ENCODE results near the gene PLCH2. TPM values are rescaled to one million over a fixed set of nuclear protein-coding genes. Genes with fewer than 3 reads are reported as not detected.

PLCH2 gene
- 1 to 10 TPM; 2.0 to 3.8 TPM for total RNA-seq

GRCh38 chr1:2476061-2476999 lies at the start of gene PLCH2:
TSS of gene PLCH2 (plus strand) at chr1:2476289. CDS start at chr1:2476589, 300 bp downstream.
- no peaks in the 10 kb centered on the region for H3K9me3 ChIP-seq
- no peak within 1 kb of the TSS for H3K27ac ChIP-seq
- intact Hi-C loops (cut with DNase I): no loop called here
- no peaks in the 10 kb centered on the region for H3K36me3 ChIP-seq
- DNase-seq: no peak
- H3K4me1 ChIP-seq: peaks cover 8% of the 10 kb centered on the region
- TF ChIP-seq CTCF (IDR thresholded peaks at IDR 0.05): no peak
- H3K27me3 ChIP-seq: no peaks in the 10 kb centered on the region
- H3K9ac ChIP-seq (ENCODE audit: low read depth in 2 of 2, low read length in 2 of 2): no peak within 1 kb of the TSS
- H3K4me3 ChIP-seq: no peak within 1 kb of the TSS

- Histone ChIP-seq H3K4me3 (no peak overlapping the region), H3K27ac (no peak overlapping the region), H3K4me1 (no peaks in the 10 kb centered on the region), H3K9me3 (no peaks in the 10 kb centered on the region), H3K9ac (ENCODE audit: low read depth in 2 of 2, low read length in 2 of 2) (no peak overlapping the region), H3K36me3 (no peaks in the 10 kb centered on the region), H3K27me3 (no peaks in the 10 kb centered on the region)
- TF ChIP-seq CTCF (IDR thresholded peaks at IDR 0.05): no peak
- intact Hi-C loops (cut with DNase I): loop anchor here (10.0 kb wide), 1 partner anchor 218 kb away; no protein-coding TSS in a partner anchor
- no peak for DNase-seq
Observed at GRCh38 chr1:2426540-2426939, 49.5 kb upstream of the PLCH2 start.

- no peaks in the 10 kb centered on the region for H3K27me3 ChIP-seq
- TF ChIP-seq CTCF (IDR thresholded peaks at IDR 0.05): no peak
- no peaks in the 10 kb centered on the region for H3K36me3 ChIP-seq
- H3K9me3 ChIP-seq: no peaks in the 10 kb centered on the region
- no peak overlapping the region for H3K9ac ChIP-seq (ENCODE audit: low read depth in 2 of 2, low read length in 2 of 2)
- no peak overlapping the region for H3K4me3 ChIP-seq
- H3K4me1 ChIP-seq: no peaks in the 10 kb centered on the region
- intact Hi-C loops (cut with DNase I): loop anchor here (10.0 kb wide), 1 partner anchor 218 kb away; no protein-coding TSS in a partner anchor
- no peak overlapping the region for H3K27ac ChIP-seq
- DNase-seq: no peak
Observed at GRCh38 chr1:2427051-2427450, 49.0 kb upstream of the PLCH2 start.

GRCh38 chr1:2427976-2428375 lies 48.1 kb upstream of the PLCH2 start:
- intact Hi-C loops (cut with DNase I): loop anchor here (10.0 kb wide), 1 partner anchor 217 kb away; no protein-coding TSS in a partner anchor
- no peak overlapping the region for H3K27ac ChIP-seq
- H3K27me3 ChIP-seq: no peaks in the 10 kb centered on the region
- DNase-seq: no peak
- no peak overlapping the region for H3K9ac ChIP-seq (ENCODE audit: low read depth in 2 of 2, low read length in 2 of 2)
- TF ChIP-seq CTCF (IDR thresholded peaks at IDR 0.05): no peak
- no peaks in the 10 kb centered on the region for H3K9me3 ChIP-seq
- H3K4me3 ChIP-seq: no peak overlapping the region
- H3K4me1 ChIP-seq: no peaks in the 10 kb centered on the region
- no peaks in the 10 kb centered on the region for H3K36me3 ChIP-seq

- Histone ChIP-seq H3K4me1 (no peaks in the 10 kb centered on the region), H3K9ac (ENCODE audit: low read depth in 2 of 2, low read length in 2 of 2) (no peak overlapping the region), H3K9me3 (no peaks in the 10 kb centered on the region), H3K36me3 (no peaks in the 10 kb centered on the region), H3K27ac (no peak overlapping the region), H3K4me3 (no peak overlapping the region), H3K27me3 (no peaks in the 10 kb centered on the region)
- intact Hi-C loops (cut with DNase I): loop anchor here (10.0 kb wide), 1 partner anchor 216 kb away; no protein-coding TSS in a partner anchor
- DNase-seq: no peak
- no peak for TF ChIP-seq CTCF (IDR thresholded peaks at IDR 0.05)
Observed at GRCh38 chr1:2428490-2428889, 47.6 kb upstream of the PLCH2 start.
